Measurements from ENCODE around the gene MAPKAPK3. TPM values are rescaled to one million over a fixed set of nuclear protein-coding genes. Genes with fewer than 3 reads are reported as not detected.

The MAPKAPK3 gene
- total RNA-seq, 1 experiment from 2014 or later, result 40.1 TPM

GRCh38 chr3:50588759-50589433 is 28.1 kb upstream of the MAPKAPK3 start:
- Mint-ChIP-seq H3K36me3 (ENCODE audit: insufficient read depth, unreplicated experiment) (peaks cover 5% of the 10 kb centered on the region), H3K4me1 (ENCODE audit: low read depth, unreplicated experiment) (peaks cover 10% of the 10 kb centered on the region), H3K4me3 (ENCODE audit: unreplicated experiment) (no peak overlapping the region), H3K27ac (ENCODE audit: unreplicated experiment) (no peak overlapping the region), H3K9me3 (ENCODE audit: unreplicated experiment) (no peaks in the 10 kb centered on the region), H3K27me3 (ENCODE audit: insufficient read depth, unreplicated experiment) (no peaks in the 10 kb centered on the region)
- TF ChIP-seq, protein P1, sequence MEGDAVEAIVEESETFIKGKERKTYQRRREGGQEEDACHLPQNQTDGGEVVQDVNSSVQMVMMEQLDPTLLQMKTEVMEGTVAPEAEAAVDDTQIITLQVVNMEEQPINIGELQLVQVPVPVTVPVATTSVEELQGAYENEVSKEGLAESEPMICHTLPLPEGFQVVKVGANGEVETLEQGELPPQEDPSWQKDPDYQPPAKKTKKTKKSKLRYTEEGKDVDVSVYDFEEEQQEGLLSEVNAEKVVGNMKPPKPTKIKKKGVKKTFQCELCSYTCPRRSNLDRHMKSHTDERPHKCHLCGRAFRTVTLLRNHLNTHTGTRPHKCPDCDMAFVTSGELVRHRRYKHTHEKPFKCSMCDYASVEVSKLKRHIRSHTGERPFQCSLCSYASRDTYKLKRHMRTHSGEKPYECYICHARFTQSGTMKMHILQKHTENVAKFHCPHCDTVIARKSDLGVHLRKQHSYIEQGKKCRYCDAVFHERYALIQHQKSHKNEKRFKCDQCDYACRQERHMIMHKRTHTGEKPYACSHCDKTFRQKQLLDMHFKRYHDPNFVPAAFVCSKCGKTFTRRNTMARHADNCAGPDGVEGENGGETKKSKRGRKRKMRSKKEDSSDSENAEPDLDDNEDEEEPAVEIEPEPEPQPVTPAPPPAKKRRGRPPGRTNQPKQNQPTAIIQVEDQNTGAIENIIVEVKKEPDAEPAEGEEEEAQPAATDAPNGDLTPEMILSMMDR (IDR thresholded peaks at IDR 0.05; ENCODE audit: insufficient read depth in 1 of 2, low read depth in 1 of 2, low read length in 1 of 2, severe bottlenecking in 1 of 2, unreplicated experiment in 1 of 2), result no peak
- no peak for DNase-seq
- Histone ChIP-seq H3K4me1 (peaks cover 24% of the 10 kb centered on the region), H3K36me3 (ENCODE audit: control insufficient read depth, insufficient read depth, low read length) (no peaks in the 10 kb centered on the region; the same call in 1 of the 2 replicates), H3K27me3 (replicated peaks; ENCODE audit: control insufficient read depth, insufficient read depth, low read length) (no peaks in the 10 kb centered on the region), H3K4me3 (ENCODE audit: low read depth, low read length) (no peak overlapping the region), H3K9me3 (no peaks in the 10 kb centered on the region)
- ChIA-PET CTCF (interaction anchor here (3.2 kb wide), 1 partner anchor 23 kb away, joined by 13 read pairs; the partner anchor contains the start of gene CISH), POLR2A (interaction anchor here (0.6 to 0.9 kb wide), 2 partner anchors 13 to 381 kb away, joined by 5 to 6 read pairs; no protein-coding TSS in a partner anchor)
- intact Hi-C loops (cut with micrococcal nuclease; ENCODE audit: unreplicated experiment), result no loop called here
- no TSS peak for BruUV-seq (replicated peaks)

- Histone ChIP-seq H3K36me3 (ENCODE audit: control insufficient read depth, insufficient read depth, low read length) (no peaks in the 10 kb centered on the region), H3K27me3 (replicated peaks; ENCODE audit: control insufficient read depth, insufficient read depth, low read length) (no peaks in the 10 kb centered on the region), H3K4me1 (peaks cover 10% of the 10 kb centered on the region; the same call in 1 of the 2 replicates), H3K9me3 (no peaks in the 10 kb centered on the region), H3K4me3 (ENCODE audit: low read depth, low read length) (no peak overlapping the region)
- intact Hi-C loops (cut with micrococcal nuclease; ENCODE audit: unreplicated experiment), result loop anchor here (1.0 kb wide), 1 partner anchor 23 kb away; no protein-coding TSS in a partner anchor
- POLR2A ChIA-PET, result interaction anchor here (0.5 kb wide), 1 partner anchor 794 kb away, joined by 3 read pairs; the partner anchor contains the start of gene MANF
- no TSS peak for BruUV-seq (replicated peaks)
- H3K4me1 Mint-ChIP-seq (ENCODE audit: low read depth, unreplicated experiment), result no peaks in the 10 kb centered on the region
- H3K27ac Mint-ChIP-seq (ENCODE audit: unreplicated experiment), result no peak overlapping the region
- H3K36me3 Mint-ChIP-seq (ENCODE audit: insufficient read depth, unreplicated experiment), result peaks cover 5% of the 10 kb centered on the region
- CTCF ChIA-PET, result interaction anchor here (2.3 to 3.2 kb wide), 2 partner anchors 20 to 21 kb away, joined by 7 to 13 read pairs; partner anchors contain the start of gene CISH
- H3K27me3 Mint-ChIP-seq (ENCODE audit: insufficient read depth, unreplicated experiment), result no peaks in the 10 kb centered on the region
- DNase-seq, result no peak
- no peaks in the 10 kb centered on the region for H3K9me3 Mint-ChIP-seq (ENCODE audit: unreplicated experiment)
- TF ChIP-seq, protein P1 (IDR thresholded peaks at IDR 0.05; ENCODE audit: insufficient read depth in 1 of 2, low read depth in 1 of 2, low read length in 1 of 2, severe bottlenecking in 1 of 2, unreplicated experiment in 1 of 2), result no peak
- H3K4me3 Mint-ChIP-seq (ENCODE audit: unreplicated experiment), result no peak overlapping the region
Measured at GRCh38 chr3:50591196-50591741, 25.7 kb upstream of the MAPKAPK3 start.

GRCh38 chr3:50592568-50592967 is 24.4 kb upstream of the MAPKAPK3 start:
- peaks cover 4% of the 10 kb centered on the region for H3K36me3 Mint-ChIP-seq (ENCODE audit: insufficient read depth, unreplicated experiment)
- no peaks in the 10 kb centered on the region for H3K27me3 Mint-ChIP-seq (ENCODE audit: insufficient read depth, unreplicated experiment)
- intact Hi-C loops (cut with micrococcal nuclease; ENCODE audit: unreplicated experiment), result no loop called here
- Histone ChIP-seq H3K9me3 (no peaks in the 10 kb centered on the region), H3K36me3 (ENCODE audit: control insufficient read depth, insufficient read depth, low read length) (no peaks in the 10 kb centered on the region), H3K4me3 (ENCODE audit: low read depth, low read length) (no peak overlapping the region), H3K27me3 (replicated peaks; ENCODE audit: control insufficient read depth, insufficient read depth, low read length) (no peaks in the 10 kb centered on the region), H3K4me1 (peaks cover 10% of the 10 kb centered on the region; the same call in 1 of the 2 replicates)
- no peak overlapping the region for H3K27ac Mint-ChIP-seq (ENCODE audit: unreplicated experiment)
- POLR2A ChIA-PET, result interaction anchor here (1.2 kb wide), 1 partner anchor 9 kb away, joined by 4 read pairs; no protein-coding TSS in a partner anchor
- TF ChIP-seq, protein P1 (IDR thresholded peaks at IDR 0.05; ENCODE audit: insufficient read depth in 1 of 2, low read depth in 1 of 2, low read length in 1 of 2, severe bottlenecking in 1 of 2, unreplicated experiment in 1 of 2), result no peak
- DNase-seq, result no peak
- no peak overlapping the region for H3K4me3 Mint-ChIP-seq (ENCODE audit: unreplicated experiment)
- no peaks in the 10 kb centered on the region for H3K9me3 Mint-ChIP-seq (ENCODE audit: unreplicated experiment)
- CTCF ChIA-PET, result interaction anchor here (2.3 kb wide), 1 partner anchor 19 kb away, joined by 7 read pairs; the partner anchor contains the start of gene CISH
- BruUV-seq (replicated peaks), result no TSS peak
- H3K4me1 Mint-ChIP-seq (ENCODE audit: low read depth, unreplicated experiment), result no peaks in the 10 kb centered on the region

All from Caco-2 (cell line).